Activated CD8-positive, alpha-beta memory T cell treated with anti-CD3 and anti-CD28 coated beads, Interleukin-2, amount 10 ng/mL, durations not matched to agents 7 days and 5 days (primary cell): ENCODE results near the gene NAALADL1. TPM values are rescaled to one million over a fixed set of nuclear protein-coding genes. Genes with fewer than 3 reads are reported as not detected.

Experiments
- ATAC-seq: fragments of 150-1000 bp; cut with Tn5 transposase; one replicate; pipeline ENCODE4 v1.10.0; 2021; ENCODE audit warnings: moderate library complexity
- CTCF ChIA-PET: fragments of 350-600 bp; sonication (Branson Sonifier 250); formaldehyde crosslinking; loops from one replicate; lab custom pipeline; 2021; ENCODE audit warnings: antibody characterized with exemption; lab: Charles Lee
- DNase-seq: peaks from one replicate; pipeline ENCODE4 v3.0.0-alpha.2; 2020
- H3K27ac Mint-ChIP-seq: one replicate; pipeline ENCODE4 v1.8.0; 2021; ENCODE audit warnings: mild to moderate bottlenecking, mixed read lengths
- H3K27me3 Mint-ChIP-seq: one replicate; pipeline ENCODE4 v1.8.0; 2021; ENCODE audit warnings: mixed read lengths
- H3K36me3 Mint-ChIP-seq: one replicate; pipeline ENCODE4 v1.8.0; 2021; ENCODE audit warnings: mild to moderate bottlenecking, mixed read lengths
- H3K4me1 Mint-ChIP-seq: one replicate; pipeline ENCODE4 v1.8.0; 2021; ENCODE audit warnings: mixed read lengths
- H3K4me3 Mint-ChIP-seq: one replicate; pipeline ENCODE4 v1.8.0; 2021; ENCODE audit warnings: mild to moderate bottlenecking, moderate library complexity, mixed read lengths
- H3K9me3 Mint-ChIP-seq: one replicate; pipeline ENCODE4 v1.8.0; 2022; ENCODE audit warnings: low read depth, mixed read lengths
- total RNA-seq, 2 experiments: library from RNA; stranded (reverse); gene quantifications; one replicate each; pipeline ENCODE4 v1.2.3, GENCODE V29; 2021

NAALADL1 gene
- total RNA-seq, 2 experiments from 2014 or later, result 14.8 to 15.3 TPM

- ATAC-seq, result no peak
- H3K27me3 Mint-ChIP-seq, result no peaks in the 10 kb centered on the region
- CTCF ChIA-PET, result interaction anchor here (0.6 to 1.6 kb wide), 3 partner anchors 8 to 22 kb away, joined by 3 read pairs; no protein-coding TSS in a partner anchor
- H3K4me3 Mint-ChIP-seq, result no peak overlapping the region
- H3K27ac Mint-ChIP-seq, result no peak overlapping the region
- DNase-seq, result no peak
- H3K4me1 Mint-ChIP-seq, result peaks cover 8% of the 10 kb centered on the region
- H3K9me3 Mint-ChIP-seq, result no peaks in the 10 kb centered on the region
- peaks cover 12% of the 10 kb centered on the region for H3K36me3 Mint-ChIP-seq
Observed at GRCh38 chr11:65071907-65072630, 13.7 kb upstream of the NAALADL1 start.

GRCh38 chr11:65069217-65069616, 10.9 kb upstream of the NAALADL1 start:
- ATAC-seq, result no peak
- DNase-seq, result no peak
- Mint-ChIP-seq H3K9me3 (no peaks in the 10 kb centered on the region), H3K27me3 (no peaks in the 10 kb centered on the region), H3K36me3 (no peaks in the 10 kb centered on the region), H3K4me3 (no peak overlapping the region), H3K27ac (no peak overlapping the region), H3K4me1 (no peaks in the 10 kb centered on the region)
- CTCF ChIA-PET, result interaction anchor here (1.0 kb wide), 1 partner anchor 48 kb away, joined by 3 read pairs; the partner anchor contains the start of gene ZNHIT2

GRCh38 chr11:65067446-65067845, 9.1 kb upstream of the NAALADL1 start:
- no peaks in the 10 kb centered on the region for H3K27me3 Mint-ChIP-seq
- CTCF ChIA-PET, result no interaction called here
- no peak overlapping the region for H3K4me3 Mint-ChIP-seq
- ATAC-seq (no peak), DNase-seq (no peak)
- no peak overlapping the region for H3K27ac Mint-ChIP-seq
- no peaks in the 10 kb centered on the region for H3K4me1 Mint-ChIP-seq
- no peaks in the 10 kb centered on the region for H3K9me3 Mint-ChIP-seq
- no peaks in the 10 kb centered on the region for H3K36me3 Mint-ChIP-seq

- CTCF ChIA-PET, result no interaction called here
- no peaks in the 10 kb centered on the region for H3K36me3 Mint-ChIP-seq
- DNase-seq, result no peak
- no peak overlapping the region for H3K27ac Mint-ChIP-seq
- H3K27me3 Mint-ChIP-seq, result no peaks in the 10 kb centered on the region
- no peak overlapping the region for H3K4me3 Mint-ChIP-seq
- H3K4me1 Mint-ChIP-seq, result no peaks in the 10 kb centered on the region
- H3K9me3 Mint-ChIP-seq, result no peaks in the 10 kb centered on the region
- no peak for ATAC-seq
Observed at GRCh38 chr11:65066805-65067291, 8.5 kb upstream of the NAALADL1 start.

GRCh38 chr11:65066315-65066714, 8.0 kb upstream of the NAALADL1 start:
- H3K27me3 Mint-ChIP-seq, result no peaks in the 10 kb centered on the region
- no peaks in the 10 kb centered on the region for H3K4me1 Mint-ChIP-seq
- no peaks in the 10 kb centered on the region for H3K9me3 Mint-ChIP-seq
- CTCF ChIA-PET, result no interaction called here
- no peak overlapping the region for H3K4me3 Mint-ChIP-seq
- DNase-seq (no peak), ATAC-seq (no peak)
- H3K36me3 Mint-ChIP-seq, result no peaks in the 10 kb centered on the region
- H3K27ac Mint-ChIP-seq, result no peak overlapping the region

- ATAC-seq, result no peak
- Mint-ChIP-seq H3K36me3 (no peaks in the 10 kb centered on the region), H3K4me1 (peaks cover 1% of the 10 kb centered on the region), H3K4me3 (no peak overlapping the region), H3K27ac (no peak overlapping the region), H3K27me3 (no peaks in the 10 kb centered on the region), H3K9me3 (no peaks in the 10 kb centered on the region)
- DNase-seq, result no peak
- CTCF ChIA-PET, result interaction anchor here (0.7 kb wide), 1 partner anchor 104 kb away, joined by 3 read pairs; no protein-coding TSS in a partner anchor
Observed at GRCh38 chr11:65065851-65066250, 7.5 kb upstream of the NAALADL1 start.

- Mint-ChIP-seq H3K36me3 (no peaks in the 10 kb centered on the region), H3K9me3 (no peaks in the 10 kb centered on the region), H3K27me3 (no peaks in the 10 kb centered on the region), H3K4me1 (peaks cover 11% of the 10 kb centered on the region), H3K27ac (no peak overlapping the region), H3K4me3 (no peak overlapping the region)
- ATAC-seq (no peak), DNase-seq (no peak)
- CTCF ChIA-PET, result interaction anchor here (1.2 kb wide), 1 partner anchor 8 kb away, joined by 3 read pairs; no protein-coding TSS in a partner anchor
Observed at GRCh38 chr11:65064847-65065240, 6.5 kb upstream of the NAALADL1 start.

GRCh38 chr11:65063532-65063931, 5.2 kb upstream of the NAALADL1 start:
- Mint-ChIP-seq H3K4me1 (peaks cover 12% of the 10 kb centered on the region), H3K9me3 (no peaks in the 10 kb centered on the region), H3K27ac (no peak overlapping the region), H3K4me3 (no peak overlapping the region), H3K27me3 (no peaks in the 10 kb centered on the region), H3K36me3 (no peaks in the 10 kb centered on the region)
- DNase-seq, result no peak
- CTCF ChIA-PET, result interaction anchor here (0.8 to 1.2 kb wide), 3 partner anchors 9 to 84 kb away, joined by 3 read pairs; partner anchors contain the start of gene ARL2
- no peak for ATAC-seq

- peaks cover 12% of the 10 kb centered on the region for H3K4me1 Mint-ChIP-seq
- H3K9me3 Mint-ChIP-seq, result no peaks in the 10 kb centered on the region
- H3K36me3 Mint-ChIP-seq, result no peaks in the 10 kb centered on the region
- no peak overlapping the region for H3K27ac Mint-ChIP-seq
- H3K4me3 Mint-ChIP-seq, result no peak overlapping the region
- DNase-seq (no peak), ATAC-seq (peak; percentile 43)
- CTCF ChIA-PET, result no interaction called here
- H3K27me3 Mint-ChIP-seq, result no peaks in the 10 kb centered on the region
Observed at GRCh38 chr11:65060913-65061408, 2.6 kb upstream of the NAALADL1 start.

- CTCF ChIA-PET, result interaction anchor here (1.0 kb wide), 1 partner anchor 166 kb away, joined by 3 read pairs; no protein-coding TSS in a partner anchor
- H3K9me3 Mint-ChIP-seq, result no peaks in the 10 kb centered on the region
- peak; percentile 18 for ATAC-seq
- no peaks in the 10 kb centered on the region for H3K36me3 Mint-ChIP-seq
- peaks cover 14% of the 10 kb centered on the region for H3K4me1 Mint-ChIP-seq
- H3K27me3 Mint-ChIP-seq, result no peaks in the 10 kb centered on the region
- DNase-seq, result no peak
- no peak overlapping the region for H3K27ac Mint-ChIP-seq
- no peak overlapping the region for H3K4me3 Mint-ChIP-seq
Observed at GRCh38 chr11:65059959-65060824, 1.8 kb upstream of the NAALADL1 start.

- CTCF ChIA-PET, result interaction anchor here (1.0 kb wide), 1 partner anchor 166 kb away, joined by 3 read pairs; no protein-coding TSS in a partner anchor
- Mint-ChIP-seq H3K4me1 (peaks cover 14% of the 10 kb centered on the region), H3K27ac (no peak overlapping the region), H3K9me3 (no peaks in the 10 kb centered on the region), H3K4me3 (no peak overlapping the region), H3K27me3 (no peaks in the 10 kb centered on the region), H3K36me3 (no peaks in the 10 kb centered on the region)
- DNase-seq (no peak), ATAC-seq (no peak)
Observed at GRCh38 chr11:65059523-65059922, 1.2 kb upstream of the NAALADL1 start.

GRCh38 chr11:65058012-65058411, 341 bp downstream of the NAALADL1 start:
- no peaks in the 10 kb centered on the region for H3K27me3 Mint-ChIP-seq
- H3K4me3 Mint-ChIP-seq, result no peak overlapping the region
- CTCF ChIA-PET, result interaction anchor here (1.2 kb wide), 1 partner anchor 52 kb away, joined by 3 read pairs; no protein-coding TSS in a partner anchor
- ATAC-seq (no peak), DNase-seq (no peak)
- H3K9me3 Mint-ChIP-seq, result no peaks in the 10 kb centered on the region
- no peak overlapping the region for H3K27ac Mint-ChIP-seq
- H3K4me1 Mint-ChIP-seq, result peaks cover 26% of the 10 kb centered on the region
- no peaks in the 10 kb centered on the region for H3K36me3 Mint-ChIP-seq

GRCh38 chr11:65057526-65057925, 827 bp downstream of the NAALADL1 start:
- H3K4me3 Mint-ChIP-seq, result no peak overlapping the region
- DNase-seq, result no peak
- H3K9me3 Mint-ChIP-seq, result no peaks in the 10 kb centered on the region
- H3K36me3 Mint-ChIP-seq, result no peaks in the 10 kb centered on the region
- H3K27ac Mint-ChIP-seq, result no peak overlapping the region
- ATAC-seq, result no peak
- no peaks in the 10 kb centered on the region for H3K27me3 Mint-ChIP-seq
- peaks cover 28% of the 10 kb centered on the region for H3K4me1 Mint-ChIP-seq
- CTCF ChIA-PET, result no interaction called here
